GM19463 (cell line): Measurements from ENCODE around the gene CD14.
"Not testable (repeated sequence)": the region's sequence is repeated elsewhere in the genome, so short reads cannot be mapped to it uniquely, and the experiment has no call there.

Source experiments
- ATAC-seq: cut with Tn5 transposase; IDR thresholded peaks from one replicate; pipeline ENCODE4 v1.9.1; 2021; ENCODE audit warnings: mild to moderate bottlenecking, moderate library complexity; ENCODE audit not compliant: unreplicated experiment

CD14 gene

GRCh38 chr5:140598836-140599235 lies 34.1 kb downstream of the CD14 start:
- ATAC-seq = no peak

- ATAC-seq = no peak
These were observed 36.6 kb downstream of the CD14 start for GRCh38 chr5:140596321-140596741.

GRCh38 chr5:140595538-140596300 lies 37.3 kb downstream of the CD14 start:
- no peak for ATAC-seq

GRCh38 chr5:140594169-140594568 lies 38.8 kb downstream of the CD14 start:
- ATAC-seq = no peak

- ATAC-seq = not testable (repeated sequence)
These were observed 39.9 kb downstream of the CD14 start for GRCh38 chr5:140593070-140593469.

GRCh38 chr5:140591747-140592372 lies 41.1 kb downstream of the CD14 start:
- no peak for ATAC-seq

GRCh38 chr5:140590861-140591260 lies 42.1 kb downstream of the CD14 start:
- no peak for ATAC-seq

GRCh38 chr5:140588311-140589070 lies 44.5 kb downstream of the CD14 start:
- no peak for ATAC-seq

GRCh38 chr5:140587495-140587894 lies 45.5 kb downstream of the CD14 start:
- ATAC-seq = no peak
